ENCODE measurements around the gene SESN1. TPM values are rescaled to one million over a fixed set of nuclear protein-coding genes. Genes with fewer than 3 reads are reported as not detected.

The SESN1 gene
- total RNA-seq, 1 donor from 2014 or later = 27.1 TPM

GRCh38 chr6:108959972-108960582 is 134.6 kb downstream of the SESN1 start:
- peaks cover 2% of the 10 kb centered on the region for H3K4me1 Mint-ChIP-seq (ENCODE audit: low read depth, unreplicated experiment)

GRCh38 chr6:108958900-108959770 is 135.5 kb downstream of the SESN1 start:
- H3K9me3 Mint-ChIP-seq (ENCODE audit: unreplicated experiment) = peaks cover 2% of the 10 kb centered on the region
- no peak for DNase-seq
- H3K36me3 Mint-ChIP-seq (ENCODE audit: unreplicated experiment) = no peaks in the 10 kb centered on the region
- no peak for TF ChIP-seq CTCF (IDR thresholded peaks at IDR 0.05; ENCODE audit: partially characterized antibody, unreplicated experiment)
- peaks cover under 1% of the 10 kb centered on the region for H3K4me1 Mint-ChIP-seq (ENCODE audit: low read depth, unreplicated experiment)
- no peak overlapping the region for H3K4me3 Mint-ChIP-seq (ENCODE audit: unreplicated experiment)
- H3K27ac Mint-ChIP-seq (ENCODE audit: unreplicated experiment) = no peak overlapping the region
- peaks cover 5% of the 10 kb centered on the region for H3K27me3 Mint-ChIP-seq (ENCODE audit: unreplicated experiment)

More at GRCh38 chr6:108959972-108960582, 134.6 kb downstream of the SESN1 start:
- peaks cover 5% of the 10 kb centered on the region for H3K27me3 Mint-ChIP-seq (ENCODE audit: unreplicated experiment)
- H3K4me3 Mint-ChIP-seq (ENCODE audit: unreplicated experiment) = no peak overlapping the region
- H3K27ac Mint-ChIP-seq (ENCODE audit: unreplicated experiment) = no peak overlapping the region
- no peak for TF ChIP-seq CTCF (IDR thresholded peaks at IDR 0.05; ENCODE audit: partially characterized antibody, unreplicated experiment)
- DNase-seq = no peak
- H3K9me3 Mint-ChIP-seq (ENCODE audit: unreplicated experiment) = peaks cover 2% of the 10 kb centered on the region
- no peaks in the 10 kb centered on the region for H3K36me3 Mint-ChIP-seq (ENCODE audit: unreplicated experiment)

- no peak for DNase-seq
- no peaks in the 10 kb centered on the region for H3K4me1 Mint-ChIP-seq (ENCODE audit: low read depth, unreplicated experiment)
Measured at GRCh38 chr6:108957221-108957620, 137.4 kb downstream of the SESN1 start.

GRCh38 chr6:108955329-108955949 is 139.2 kb downstream of the SESN1 start:
- DNase-seq = no peak
- Mint-ChIP-seq H3K4me1 (ENCODE audit: low read depth, unreplicated experiment) (no peaks in the 10 kb centered on the region), H3K36me3 (ENCODE audit: unreplicated experiment) (no peaks in the 10 kb centered on the region), H3K27me3 (ENCODE audit: unreplicated experiment) (peaks cover 2% of the 10 kb centered on the region), H3K9me3 (ENCODE audit: unreplicated experiment) (peaks cover under 1% of the 10 kb centered on the region), H3K4me3 (ENCODE audit: unreplicated experiment) (no peak overlapping the region), H3K27ac (ENCODE audit: unreplicated experiment) (no peak overlapping the region)
- TF ChIP-seq CTCF (IDR thresholded peaks at IDR 0.05; ENCODE audit: partially characterized antibody, unreplicated experiment) = no peak

More at GRCh38 chr6:108957221-108957620, 137.4 kb downstream of the SESN1 start:
- peaks cover 2% of the 10 kb centered on the region for H3K9me3 Mint-ChIP-seq (ENCODE audit: unreplicated experiment)
- no peak overlapping the region for H3K4me3 Mint-ChIP-seq (ENCODE audit: unreplicated experiment)
- peaks cover 5% of the 10 kb centered on the region for H3K27me3 Mint-ChIP-seq (ENCODE audit: unreplicated experiment)
- H3K36me3 Mint-ChIP-seq (ENCODE audit: unreplicated experiment) = no peaks in the 10 kb centered on the region
- no peak overlapping the region for H3K27ac Mint-ChIP-seq (ENCODE audit: unreplicated experiment)
- TF ChIP-seq CTCF (IDR thresholded peaks at IDR 0.05; ENCODE audit: partially characterized antibody, unreplicated experiment) = no peak
